GM12872 (cell line): Measurements from ENCODE around the gene IFT22.

ENCODE experiments used
- TF ChIP-seq, protein P1 (sequence below): IDR thresholded peaks from 3 replicates; pipeline ENCODE4 v1.5.1; 2011; ENCODE audit warnings: low read depth, mild to moderate bottlenecking, low read length, moderate library complexity; ENCODE audit not compliant: insufficient read depth

Gene IFT22

DNA sequence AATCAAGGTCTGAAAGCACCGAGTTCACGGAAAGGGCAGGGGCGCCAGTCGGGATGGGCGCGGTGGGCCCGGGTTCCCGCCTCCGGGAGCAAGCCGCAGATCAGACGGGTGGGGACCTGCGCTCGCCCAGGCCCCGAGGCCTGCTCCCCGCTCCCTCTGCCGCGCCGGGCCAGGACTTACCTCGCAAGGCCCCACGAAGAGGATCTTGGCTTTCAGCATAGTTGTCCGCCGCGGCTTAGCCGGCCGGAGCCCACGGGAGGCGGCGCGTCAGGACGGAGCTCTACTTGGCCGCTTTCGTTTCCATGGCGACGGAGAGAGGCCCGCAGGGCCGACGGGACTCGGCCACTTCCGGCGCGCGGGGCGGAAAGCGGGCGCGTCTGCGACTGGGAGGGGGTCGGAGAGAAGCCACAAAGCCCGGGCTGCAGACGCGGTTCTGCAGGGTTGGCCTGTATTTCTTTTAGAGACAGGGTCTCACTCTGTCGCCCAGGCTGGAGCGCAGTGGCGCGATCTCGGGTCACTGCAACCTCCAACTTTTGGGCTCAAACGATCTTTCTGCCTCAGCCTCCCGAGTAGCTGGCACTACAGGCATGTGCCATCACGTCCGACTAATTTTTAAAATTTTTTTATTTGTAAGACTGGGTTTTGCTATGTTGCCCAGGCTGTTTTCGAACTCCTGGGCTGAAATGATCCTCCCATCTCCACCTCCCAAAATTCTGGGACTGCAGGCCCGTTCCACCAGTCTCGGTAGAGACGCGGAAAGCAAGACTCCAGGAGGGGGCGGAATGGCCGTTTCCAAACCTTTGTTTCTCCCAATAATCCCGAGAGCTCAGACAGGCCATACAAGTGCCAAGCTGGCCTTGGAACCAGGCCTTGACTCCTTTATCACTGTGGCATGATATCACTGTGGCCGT lies at the start of gene IFT22:
IFT22 (minus strand) TSS at position 322 of the 911 bp plus-strand sequence; CDS start at position 219, 103 bp downstream.
- TF ChIP-seq, protein P1, sequence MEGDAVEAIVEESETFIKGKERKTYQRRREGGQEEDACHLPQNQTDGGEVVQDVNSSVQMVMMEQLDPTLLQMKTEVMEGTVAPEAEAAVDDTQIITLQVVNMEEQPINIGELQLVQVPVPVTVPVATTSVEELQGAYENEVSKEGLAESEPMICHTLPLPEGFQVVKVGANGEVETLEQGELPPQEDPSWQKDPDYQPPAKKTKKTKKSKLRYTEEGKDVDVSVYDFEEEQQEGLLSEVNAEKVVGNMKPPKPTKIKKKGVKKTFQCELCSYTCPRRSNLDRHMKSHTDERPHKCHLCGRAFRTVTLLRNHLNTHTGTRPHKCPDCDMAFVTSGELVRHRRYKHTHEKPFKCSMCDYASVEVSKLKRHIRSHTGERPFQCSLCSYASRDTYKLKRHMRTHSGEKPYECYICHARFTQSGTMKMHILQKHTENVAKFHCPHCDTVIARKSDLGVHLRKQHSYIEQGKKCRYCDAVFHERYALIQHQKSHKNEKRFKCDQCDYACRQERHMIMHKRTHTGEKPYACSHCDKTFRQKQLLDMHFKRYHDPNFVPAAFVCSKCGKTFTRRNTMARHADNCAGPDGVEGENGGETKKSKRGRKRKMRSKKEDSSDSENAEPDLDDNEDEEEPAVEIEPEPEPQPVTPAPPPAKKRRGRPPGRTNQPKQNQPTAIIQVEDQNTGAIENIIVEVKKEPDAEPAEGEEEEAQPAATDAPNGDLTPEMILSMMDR = no peak

DNA sequence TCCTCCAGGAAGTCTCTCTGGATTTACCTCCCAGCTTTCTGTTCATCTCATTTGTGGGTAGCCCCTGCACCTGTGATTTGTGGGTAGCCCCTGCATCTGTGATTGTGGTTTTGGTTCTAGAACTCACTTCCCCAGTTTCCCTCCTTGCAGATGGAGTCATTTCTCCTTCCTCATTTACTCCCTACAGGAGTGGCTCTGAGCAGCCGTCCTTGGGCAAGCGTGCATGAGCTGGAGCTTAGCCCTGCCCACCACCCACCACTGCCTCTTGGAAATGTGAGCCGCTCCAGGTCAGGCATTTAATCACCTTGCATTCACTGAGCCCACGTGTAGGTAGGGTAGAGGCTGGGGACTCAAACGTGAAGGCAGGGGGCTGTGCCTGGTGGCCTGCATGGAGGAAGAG lies 49.2 kb upstream of the IFT22 start:
- TF ChIP-seq, protein P1 = no peak

DNA sequence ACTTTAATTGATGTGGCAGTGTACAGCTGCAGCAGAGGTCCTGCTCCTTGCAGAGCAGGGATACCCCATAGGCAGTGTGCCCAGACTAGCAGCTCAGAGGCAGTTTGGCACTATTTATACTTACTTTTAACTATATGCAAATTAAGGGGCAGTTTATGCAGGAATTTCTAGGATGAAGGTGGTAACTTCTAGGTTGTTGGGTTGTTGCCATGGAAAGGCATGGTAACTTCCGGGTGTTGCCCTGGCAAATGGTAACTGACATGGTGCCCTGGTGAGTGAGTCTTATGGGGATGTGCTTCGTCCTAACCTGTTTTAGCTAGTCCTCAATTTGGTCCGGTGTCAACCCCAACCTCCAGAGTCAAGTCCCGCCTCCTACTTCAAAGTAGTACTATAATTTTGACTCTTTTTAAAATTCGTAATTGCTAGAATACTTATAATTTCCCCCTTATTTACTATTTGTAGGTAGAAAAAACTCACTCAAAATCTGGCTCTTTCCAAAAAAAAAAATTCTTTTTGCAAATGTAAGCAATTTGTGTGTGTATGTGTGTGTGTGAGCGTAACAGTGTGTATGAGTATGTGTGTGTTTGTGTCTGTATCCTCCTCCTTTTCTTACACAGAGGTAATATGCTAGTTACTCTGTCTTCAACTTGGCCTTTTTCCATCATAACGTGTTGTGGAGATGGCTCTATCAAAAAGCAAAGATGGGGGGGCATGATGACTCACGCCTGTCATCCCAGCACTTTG lies 47.0 kb upstream of the IFT22 start:
- TF ChIP-seq, protein P1 = no peak

DNA sequence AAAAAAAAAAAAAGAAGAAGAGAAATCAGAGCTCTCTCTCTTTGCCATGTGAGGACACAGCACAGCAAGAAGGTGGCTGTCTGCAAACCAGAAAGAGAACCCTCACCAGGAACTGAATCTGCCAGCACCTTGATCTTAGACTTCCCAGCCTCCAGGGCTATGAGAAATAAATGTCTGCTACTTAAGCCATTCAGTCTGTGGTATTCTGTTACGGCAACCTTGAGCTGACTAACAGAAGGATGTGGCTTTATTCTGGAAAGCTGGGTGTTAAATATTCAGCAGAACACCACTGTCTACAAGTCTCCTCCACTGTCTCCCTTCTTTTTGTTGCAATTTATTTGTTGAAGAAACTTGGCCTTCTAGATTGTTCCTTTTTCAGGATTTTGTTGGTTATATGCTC lies 46.1 kb upstream of the IFT22 start:
- TF ChIP-seq, protein P1 = no peak

DNA sequence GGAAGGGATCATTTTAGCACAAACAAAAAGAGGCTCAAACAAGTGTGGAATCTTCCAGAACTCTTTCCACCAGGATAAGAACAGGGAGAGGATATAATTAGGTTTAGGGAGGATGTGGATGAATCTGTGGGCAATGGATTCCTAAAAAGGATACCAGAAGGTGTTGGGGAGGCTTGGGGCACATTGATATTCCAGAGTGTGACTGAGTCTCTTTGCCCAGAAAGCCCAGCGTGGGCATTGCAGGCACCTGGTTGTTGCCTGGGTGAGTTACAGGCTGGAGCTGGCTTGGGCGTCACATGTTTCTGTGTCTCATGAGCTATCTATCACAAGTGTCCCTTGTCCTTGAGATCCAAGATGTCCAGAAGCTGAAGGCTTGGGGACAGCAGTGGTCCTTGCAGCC lies 44.3 kb upstream of the IFT22 start:
- TF ChIP-seq, protein P1 = no peak

DNA sequence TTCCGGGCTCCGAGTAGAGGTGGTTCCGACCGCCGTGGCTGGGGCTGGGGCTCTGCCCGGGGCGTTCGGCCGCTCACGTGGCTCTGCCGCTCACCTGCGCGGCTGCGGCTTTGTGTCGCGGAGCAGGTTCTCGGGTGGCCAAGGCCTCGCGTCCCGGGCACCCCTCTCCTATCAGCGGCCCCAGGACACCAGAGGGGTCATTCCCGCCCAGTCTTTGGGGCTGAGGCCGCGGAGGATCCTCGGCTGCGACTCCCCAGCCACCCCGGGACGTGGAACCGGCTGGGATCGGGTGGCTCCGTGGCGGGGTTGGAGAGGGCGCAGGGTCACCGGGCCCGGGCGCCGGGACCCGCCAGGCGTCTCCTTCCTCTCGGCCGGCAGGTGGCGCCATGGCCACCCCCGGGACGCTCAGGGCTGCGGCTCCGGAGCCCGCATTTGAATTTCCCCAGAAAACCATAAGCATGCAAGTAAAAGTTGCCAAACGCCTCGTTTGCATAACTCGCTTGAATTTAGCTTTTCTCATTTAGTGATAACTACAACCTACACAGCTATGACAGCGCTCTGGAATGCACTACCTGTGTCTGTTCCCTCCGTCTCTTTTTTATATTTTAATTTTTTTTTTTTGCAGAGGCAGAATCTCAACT lies 42.2 kb upstream of the IFT22 start:
- TF ChIP-seq, protein P1 = peak; percentile 82

DNA sequence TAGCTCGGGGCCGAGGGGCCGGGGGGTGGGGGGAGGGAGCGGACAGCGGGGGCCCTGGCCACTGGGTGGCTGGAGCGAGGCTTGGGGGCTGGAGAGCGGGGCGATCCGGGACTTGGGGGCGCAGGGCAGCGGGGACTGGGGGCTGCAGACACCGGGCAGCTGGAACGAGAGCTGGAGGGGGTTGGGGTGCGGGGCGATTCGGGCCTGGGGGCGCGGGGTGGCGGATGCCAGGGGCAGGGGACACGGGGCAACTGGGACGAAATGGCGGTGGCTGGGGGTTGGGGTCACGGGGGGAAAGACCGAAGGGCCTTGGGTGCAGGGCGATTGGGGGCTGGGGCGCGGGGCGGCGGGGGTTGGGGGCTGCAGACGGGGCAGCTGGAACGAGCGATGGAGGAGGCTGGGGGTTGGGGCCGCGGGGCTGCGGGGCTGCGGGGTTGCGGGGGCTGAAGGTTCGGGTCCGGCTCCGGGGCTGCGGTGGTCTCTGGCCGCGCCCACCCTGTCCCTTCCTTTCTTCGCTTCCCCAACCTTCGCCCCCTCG lies 41.7 kb upstream of the IFT22 start:
- TF ChIP-seq, protein P1 = no peak
